SK-N-SH (cell line): ENCODE results near the gene CDAN1. TPM values are rescaled to one million over a fixed set of nuclear protein-coding genes. Genes with fewer than 3 reads are reported as not detected.

Source experiments
- CTCF ChIA-PET: fragments of 300-600, 350-600 bp; formaldehyde crosslinking; extraction: SDS; loops from one replicate; lab custom pipeline; 2021; lab: Yijun Ruan, JAX
- POLR2A ChIA-PET: fragments of 350-600 bp; sonication (Branson Sonifier 250); formaldehyde crosslinking; extraction: SDS; loops from one replicate; lab custom pipeline; 2020; ENCODE audit warnings: antibody characterized with exemption, inconsistent platforms; lab: Yijun Ruan, JAX
- DNase-seq: peaks from one replicate; pipeline ENCODE4 v3.0.0; 2012
- H2AFZ ChIP-seq: fragments of 200-600 bp; sonication (generic); 2 replicates; pipeline ENCODE4 v1.8.1; 2016; ENCODE audit warnings: antibody characterized with exemption, mild to moderate bottlenecking, low read depth
- H3F3A ChIP-seq: fragments of 200-600 bp; sonication (generic); replicated peaks from 2 replicates; pipeline ENCODE3; 2016; ENCODE audit warnings: antibody characterized with exemption, mild to moderate bottlenecking; ENCODE audit not compliant: insufficient read depth
- H3K27ac ChIP-seq, 2 experiments: fragments of 200-500 bp in 1 of 2; fragments of 200-600 bp in 1 of 2; sonication (Bioruptor generic) in 1 of 2; sonication (generic), shearing (Covaris generic) in 1 of 2; 2 replicates each; pipeline versions ENCODE4 v1.5.1 to v1.6.1; 2014 to 2016; ENCODE audit warnings: low read depth in 2 of 2, inconsistent platforms in 1 of 2, low read length in 1 of 2, mild to moderate bottlenecking in 1 of 2, mixed read lengths in 1 of 2
- H3K27me3 ChIP-seq: fragments of 200-600 bp; sonication (generic), shearing (Covaris generic); 2 replicates; pipeline ENCODE4 v1.6.1; 2016; ENCODE audit warnings: mixed run types; ENCODE audit not compliant: insufficient read depth
- H3K36me3 ChIP-seq, 2 experiments: fragments of 200-500 bp in 1 of 2; fragments of 200-600 bp in 1 of 2; sonication (Bioruptor generic) in 1 of 2; sonication (generic) in 1 of 2; replicated peaks in 1 of 2; 2 replicates each; pipeline versions ENCODE3 to v1.5.1; 2014 to 2016; ENCODE audit warnings: low read length in 1 of 2, mild to moderate bottlenecking in 1 of 2; ENCODE audit not compliant: insufficient read depth in 2 of 2, control insufficient read depth in 1 of 2
- H3K4me1 ChIP-seq, 2 experiments: fragments of 200-500 bp in 1 of 2; fragments of 200-600 bp in 1 of 2; sonication (Bioruptor generic) in 1 of 2; sonication (generic), shearing (Covaris generic) in 1 of 2; 2 replicates each; pipeline versions ENCODE4 v1.5.1 to v1.6.1; 2014 to 2016; ENCODE audit warnings: low read depth in 1 of 2, low read length in 1 of 2, mixed run types in 1 of 2; ENCODE audit not compliant: insufficient read depth in 2 of 2, control insufficient read depth in 1 of 2
- H3K4me2 ChIP-seq: fragments of 200-600 bp; sonication (generic), shearing (Covaris generic); 2 replicates; pipeline ENCODE4 v1.6.1; 2017; ENCODE audit warnings: mixed run types
- H3K4me3 ChIP-seq, 2 experiments: fragments of 200-500 bp in 1 of 2; fragments of 200-600 bp in 1 of 2; sonication (Bioruptor generic) in 1 of 2; sonication (generic), shearing (Covaris generic) in 1 of 2; 2 replicates each; pipeline versions ENCODE4 v1.5.1 to v1.8.1; 2014 to 2016; ENCODE audit warnings: low read depth in 2 of 2, inconsistent platforms in 1 of 2, low read length in 1 of 2, mild to moderate bottlenecking in 1 of 2, mixed read lengths in 1 of 2, moderate library complexity in 1 of 2
- H3K79me2 ChIP-seq: fragments of 200-600 bp; sonication (generic); 2 replicates; pipeline ENCODE4 v1.8.1; 2017; ENCODE audit warnings: mild to moderate bottlenecking; ENCODE audit not compliant: insufficient read depth
- H3K9ac ChIP-seq: fragments of 200-600 bp; sonication (generic); 2 replicates; pipeline ENCODE4 v1.6.1; 2017; ENCODE audit warnings: mixed run types
- H3K9me2 ChIP-seq: fragments of 200-600 bp; sonication (generic); 2 replicates; pipeline ENCODE4 v1.6.1; 2017; ENCODE audit warnings: mixed run types
- H3K9me3 ChIP-seq: fragments of 200-600 bp; sonication (generic); 2 replicates; pipeline ENCODE4 v1.6.1; 2017; ENCODE audit warnings: mixed run types, mild to moderate bottlenecking, moderate library complexity
- H4K20me1 ChIP-seq: fragments of 200-600 bp; sonication (generic); 2 replicates; pipeline ENCODE4 v1.6.1; 2017; ENCODE audit warnings: mild to moderate bottlenecking, mixed run types; ENCODE audit not compliant: insufficient read depth
- FOXJ3 ChIP-seq: sonication (generic); formaldehyde crosslinking; IDR thresholded peaks from 2 replicates; pipeline ENCODE4 v1.5.1; 2020; ENCODE audit warnings: mild to moderate bottlenecking, missing genetic modification reagents
- GABPA ChIP-seq: IDR thresholded peaks from 2 replicates; pipeline ENCODE4 v1.4.0; 2012; ENCODE audit warnings: low read depth, mild to moderate bottlenecking
- JUND ChIP-seq: IDR thresholded peaks from 2 replicates; pipeline ENCODE4 v1.4.0; 2012
- MXI1 ChIP-seq: IDR thresholded peaks from 2 replicates; pipeline ENCODE4 v1.6.1; 2012; ENCODE audit warnings: mild to moderate bottlenecking, low read depth, low read length, improper control_type of control experiment
- NRF1 ChIP-seq: IDR thresholded peaks from 2 replicates; pipeline ENCODE4 v1.6.1; 2012; ENCODE audit warnings: low read depth, mild to moderate bottlenecking, low read length
- WGBS: methylation state at CpG from one replicate; pipeline ENCODE4 v1.1.6; 2017; ENCODE audit warnings: low lambda C conversion rate; 5-methylcytosine and 5-hydroxymethylcytosine counted together
- polyA plus RNA-seq, 3 experiments: library from polyadenylated mRNA; depleted of rRNA; stranded (reverse); fragments of >200 nt; gene quantifications; 2 replicates each; pipeline ENCODE4 v1.2.3, GENCODE V29; 2012
- TF ChIP-seq, protein P1 (sequence below): IDR thresholded peaks from 2 replicates; pipeline ENCODE4 v1.4.0; 2012; ENCODE audit warnings: low read depth, borderline replicate concordance
- TF ChIP-seq, protein P2 (sequence below): IDR thresholded peaks from 2 replicates; pipeline ENCODE4 v1.6.1; 2012; ENCODE audit warnings: mild to moderate bottlenecking, low read depth, low read length, moderate library complexity

Gene CDAN1
- polyA plus RNA-seq, 1 of the 3 experiments (the other 2 are of a cell fraction) = 6.2 TPM

DNA sequence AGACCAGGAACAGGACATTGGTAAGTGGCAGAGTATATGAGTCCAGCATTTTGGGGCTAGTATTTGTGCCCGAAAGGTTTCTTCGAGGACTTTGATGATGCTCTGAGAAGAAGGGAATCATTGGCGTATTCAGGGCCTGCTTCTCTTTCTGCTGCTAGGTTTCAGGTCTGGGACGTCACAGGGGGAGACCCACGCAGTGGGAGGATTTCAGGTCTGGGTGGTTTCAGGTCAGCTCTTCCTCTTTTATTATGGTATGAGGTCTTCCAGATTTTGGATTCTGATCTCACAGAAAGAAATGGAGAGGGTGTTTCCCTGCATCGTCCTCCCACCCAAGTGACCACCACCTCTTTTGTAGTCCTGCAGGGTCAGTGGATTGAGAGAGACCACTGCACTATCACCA is 62.5 kb downstream of the CDAN1 start:
- no peaks in the 10 kb centered on the region for H3K79me2 ChIP-seq
- H3K4me3 ChIP-seq = no peak overlapping the region
- H3K27ac ChIP-seq = no peak overlapping the region
- ChIA-PET POLR2A (no interaction called here), CTCF (no interaction called here)
- no peak overlapping the region for H3K9ac ChIP-seq
- no peaks in the 10 kb centered on the region for H3K9me3 ChIP-seq
- H3F3A ChIP-seq = no peaks in the 10 kb centered on the region
- H3K9me2 ChIP-seq = no peaks in the 10 kb centered on the region
- peaks cover 13 to 49% of the 10 kb centered on the region in 2 experiments for H3K36me3 ChIP-seq
- no peaks in the 10 kb centered on the region for H4K20me1 ChIP-seq
- peaks cover 2 to 4% of the 10 kb centered on the region in 2 experiments; a peak in 1 of 4 replicates for H3K4me1 ChIP-seq
- no peak overlapping the region for H2AFZ ChIP-seq
- WGBS = 96% methylated on average over 6 of the region's 6 CpGs
- TF ChIP-seq JUND (no peak), NRF1 (no peak), GABPA (no peak), FOXJ3 (CRISPR knock-in tag) (no peak), MXI1 (no peak)
- TF ChIP-seq, protein P1, sequence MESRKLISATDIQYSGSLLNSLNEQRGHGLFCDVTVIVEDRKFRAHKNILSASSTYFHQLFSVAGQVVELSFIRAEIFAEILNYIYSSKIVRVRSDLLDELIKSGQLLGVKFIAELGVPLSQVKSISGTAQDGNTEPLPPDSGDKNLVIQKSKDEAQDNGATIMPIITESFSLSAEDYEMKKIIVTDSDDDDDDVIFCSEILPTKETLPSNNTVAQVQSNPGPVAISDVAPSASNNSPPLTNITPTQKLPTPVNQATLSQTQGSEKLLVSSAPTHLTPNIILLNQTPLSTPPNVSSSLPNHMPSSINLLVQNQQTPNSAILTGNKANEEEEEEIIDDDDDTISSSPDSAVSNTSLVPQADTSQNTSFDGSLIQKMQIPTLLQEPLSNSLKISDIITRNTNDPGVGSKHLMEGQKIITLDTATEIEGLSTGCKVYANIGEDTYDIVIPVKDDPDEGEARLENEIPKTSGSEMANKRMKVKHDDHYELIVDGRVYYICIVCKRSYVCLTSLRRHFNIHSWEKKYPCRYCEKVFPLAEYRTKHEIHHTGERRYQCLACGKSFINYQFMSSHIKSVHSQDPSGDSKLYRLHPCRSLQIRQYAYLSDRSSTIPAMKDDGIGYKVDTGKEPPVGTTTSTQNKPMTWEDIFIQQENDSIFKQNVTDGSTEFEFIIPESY = no peak
- TF ChIP-seq, protein P2, sequence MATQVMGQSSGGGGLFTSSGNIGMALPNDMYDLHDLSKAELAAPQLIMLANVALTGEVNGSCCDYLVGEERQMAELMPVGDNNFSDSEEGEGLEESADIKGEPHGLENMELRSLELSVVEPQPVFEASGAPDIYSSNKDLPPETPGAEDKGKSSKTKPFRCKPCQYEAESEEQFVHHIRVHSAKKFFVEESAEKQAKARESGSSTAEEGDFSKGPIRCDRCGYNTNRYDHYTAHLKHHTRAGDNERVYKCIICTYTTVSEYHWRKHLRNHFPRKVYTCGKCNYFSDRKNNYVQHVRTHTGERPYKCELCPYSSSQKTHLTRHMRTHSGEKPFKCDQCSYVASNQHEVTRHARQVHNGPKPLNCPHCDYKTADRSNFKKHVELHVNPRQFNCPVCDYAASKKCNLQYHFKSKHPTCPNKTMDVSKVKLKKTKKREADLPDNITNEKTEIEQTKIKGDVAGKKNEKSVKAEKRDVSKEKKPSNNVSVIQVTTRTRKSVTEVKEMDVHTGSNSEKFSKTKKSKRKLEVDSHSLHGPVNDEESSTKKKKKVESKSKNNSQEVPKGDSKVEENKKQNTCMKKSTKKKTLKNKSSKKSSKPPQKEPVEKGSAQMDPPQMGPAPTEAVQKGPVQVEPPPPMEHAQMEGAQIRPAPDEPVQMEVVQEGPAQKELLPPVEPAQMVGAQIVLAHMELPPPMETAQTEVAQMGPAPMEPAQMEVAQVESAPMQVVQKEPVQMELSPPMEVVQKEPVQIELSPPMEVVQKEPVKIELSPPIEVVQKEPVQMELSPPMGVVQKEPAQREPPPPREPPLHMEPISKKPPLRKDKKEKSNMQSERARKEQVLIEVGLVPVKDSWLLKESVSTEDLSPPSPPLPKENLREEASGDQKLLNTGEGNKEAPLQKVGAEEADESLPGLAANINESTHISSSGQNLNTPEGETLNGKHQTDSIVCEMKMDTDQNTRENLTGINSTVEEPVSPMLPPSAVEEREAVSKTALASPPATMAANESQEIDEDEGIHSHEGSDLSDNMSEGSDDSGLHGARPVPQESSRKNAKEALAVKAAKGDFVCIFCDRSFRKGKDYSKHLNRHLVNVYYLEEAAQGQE = no peak
- no peaks in the 10 kb centered on the region for H3K27me3 ChIP-seq
- no peak overlapping the region for H3K4me2 ChIP-seq
- no peak for DNase-seq

Other genes with a start within 250 kb of the CDAN1 start
- 8.9 and 12.9 TPM in 2 replicates for gene ZNF106, start 246.0 kb downstream of the CDAN1 start, polyA plus RNA-seq (2012; rRNA removed)
- gene SNAP23, start 241.5 kb downstream of the CDAN1 start, polyA plus RNA-seq (2012; rRNA removed) = 39.2 and 45.0 TPM in 2 replicates
- 6.4 and 8.9 TPM in 2 replicates for gene LRRC57, start 188.3 kb downstream of the CDAN1 start, polyA plus RNA-seq (2012; rRNA removed)
- gene HAUS2, start 188.3 kb downstream of the CDAN1 start, polyA plus RNA-seq (2012; rRNA removed) = 9.4 and 11.3 TPM in 2 replicates
- gene STARD9, start 161.5 kb downstream of the CDAN1 start, polyA plus RNA-seq (2012; rRNA removed) = 2.1 and 2.3 TPM in 2 replicates
- 4.5 and 6.4 TPM in 2 replicates for gene TTBK2, start 183.7 kb upstream of the CDAN1 start, polyA plus RNA-seq (2012; rRNA removed)